ENCODE measurements around the gene XAGE1B.
"Not testable (repeated sequence)": the region's sequence is repeated elsewhere in the genome, so short reads cannot be mapped to it uniquely, and the experiment has no call there.

XAGE1B gene, protein sequence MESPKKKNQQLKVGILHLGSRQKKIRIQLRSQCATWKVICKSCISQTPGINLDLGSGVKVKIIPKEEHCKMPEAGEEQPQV

GRCh38 chrX:52516987-52517325 lies at the start of gene XAGE1B:
TSS of gene XAGE1B (minus strand) at chrX:52517063. CDS start at chrX:52515527, 1,536 bp downstream.
- not testable (repeated sequence) for DNase-seq (ENCODE audit: low read depth)

DNA sequence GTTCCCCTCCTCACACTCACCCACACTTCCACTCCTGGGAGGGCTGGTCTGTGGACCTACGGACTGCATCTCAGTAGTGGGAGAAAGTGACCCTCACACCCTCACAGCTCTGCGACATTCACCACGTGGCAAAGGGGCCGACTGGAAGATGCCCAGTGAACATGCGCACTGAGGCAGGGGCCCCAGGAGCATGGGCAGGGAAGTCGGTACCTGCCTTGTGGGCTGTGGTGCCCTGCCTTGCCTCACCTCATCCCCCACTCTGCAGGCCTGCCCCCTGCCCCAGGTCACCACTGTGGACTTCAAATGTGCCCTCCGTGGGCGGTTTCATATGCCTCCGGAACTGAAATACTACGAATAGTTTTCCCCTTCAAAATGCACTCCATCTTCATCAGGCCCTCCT lies 46.2 kb upstream of the XAGE1B start:
- DNase-seq (ENCODE audit: low read depth), result no peak

DNA sequence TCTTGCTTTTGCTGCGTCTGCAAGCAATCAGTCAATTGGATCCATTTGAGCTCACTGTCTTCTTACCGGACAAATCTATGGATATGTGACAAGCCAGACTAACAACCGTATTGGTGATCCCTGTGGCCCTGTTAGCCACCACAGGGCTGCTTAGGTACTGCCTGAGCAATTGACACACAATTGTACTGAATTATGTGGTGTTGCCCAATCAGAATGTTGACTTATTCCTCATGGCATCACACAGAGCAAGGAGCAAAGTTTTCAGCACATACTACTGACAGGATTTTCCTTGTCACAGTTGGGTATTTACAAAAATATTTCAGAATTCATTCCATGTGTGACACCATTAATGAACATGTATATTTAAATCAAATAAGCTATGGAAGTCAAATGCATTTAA lies 41.3 kb upstream of the XAGE1B start:
- no peak for DNase-seq (ENCODE audit: low read depth)

DNA sequence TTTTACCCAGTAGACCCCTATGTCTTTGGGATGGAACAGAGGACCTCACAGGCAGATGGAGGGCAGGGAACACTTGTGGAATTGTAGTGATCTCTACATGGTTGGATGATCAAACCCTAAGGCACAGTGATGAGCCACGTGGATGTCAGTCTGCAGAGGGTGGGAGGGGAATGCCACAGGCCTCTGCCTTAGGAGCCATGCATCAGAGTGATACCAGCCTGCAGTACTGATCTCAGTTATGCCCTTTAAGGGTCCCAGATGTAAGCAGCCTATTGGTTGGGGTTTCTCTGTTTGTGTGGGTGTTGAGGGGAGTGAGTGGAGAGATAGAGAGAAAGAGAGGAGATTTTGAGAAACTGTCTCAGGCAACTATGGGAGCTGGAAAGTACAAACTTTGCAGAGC lies 39.9 kb upstream of the XAGE1B start:
- DNase-seq (ENCODE audit: low read depth), result no peak

GRCh38 chrX:52553995-52554642 lies 37.3 kb upstream of the XAGE1B start:
- DNase-seq (ENCODE audit: low read depth), result no peak

DNA sequence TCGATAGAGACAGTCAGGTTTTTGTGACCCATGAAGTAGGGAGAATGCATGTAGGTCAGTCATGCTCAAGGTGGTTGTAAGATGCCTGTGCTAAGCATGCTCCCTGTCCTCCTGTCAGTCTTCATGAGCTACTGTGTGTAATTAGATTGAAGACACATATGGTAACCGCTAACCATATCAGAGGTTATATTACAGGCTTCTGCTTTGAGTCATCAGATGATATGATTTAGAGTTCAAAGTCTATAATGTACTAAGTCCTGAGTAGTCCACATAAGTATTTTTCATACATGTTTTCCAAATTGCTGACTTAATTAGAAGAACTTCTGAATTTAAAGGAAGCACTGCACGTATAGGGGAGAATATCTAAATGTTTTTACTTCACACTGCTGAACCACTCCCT lies 31.9 kb upstream of the XAGE1B start:
- DNase-seq (ENCODE audit: low read depth), result not testable (repeated sequence)

DNA sequence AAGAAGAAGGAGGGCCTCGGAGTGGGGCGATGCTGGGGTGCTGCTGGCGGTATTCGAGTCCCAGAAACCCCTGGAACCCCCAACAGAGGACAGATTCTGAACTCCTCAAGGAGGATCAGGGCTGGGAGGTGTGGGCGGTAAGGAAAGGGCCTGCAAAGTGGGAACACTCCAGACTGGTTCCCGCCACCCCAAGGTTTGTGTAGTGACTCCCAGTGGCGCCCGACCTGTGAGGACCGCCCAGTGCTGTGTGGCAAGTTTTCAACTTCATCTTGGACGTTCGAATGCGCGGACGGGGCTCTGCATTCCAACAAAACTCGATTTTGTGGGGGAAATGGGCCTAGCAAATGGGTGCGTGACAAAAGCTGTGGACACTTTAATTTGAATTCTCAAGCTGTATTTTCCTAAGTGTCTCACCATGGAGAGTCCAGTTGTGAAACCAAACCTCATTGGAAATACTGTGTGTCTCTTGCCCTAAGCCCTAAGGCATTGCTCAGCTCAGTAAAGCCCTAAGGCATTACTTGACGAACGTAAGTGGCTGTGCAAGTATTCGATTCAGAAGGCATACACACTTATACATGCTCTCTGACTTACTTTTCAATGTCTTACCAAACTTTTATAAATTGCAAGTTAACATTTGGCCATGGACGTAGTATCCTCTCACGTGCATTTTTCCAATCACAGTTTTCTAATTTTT lies 27.4 kb upstream of the XAGE1B start:
- no peak for DNase-seq (ENCODE audit: low read depth)

GRCh38 chrX:52542311-52542710 lies 25.4 kb upstream of the XAGE1B start:
- DNase-seq (ENCODE audit: low read depth), result no peak

- not testable (repeated sequence) for DNase-seq (ENCODE audit: low read depth)
Measured at GRCh38 chrX:52541051-52541450, 24.2 kb upstream of the XAGE1B start.

- not testable (repeated sequence) for DNase-seq (ENCODE audit: low read depth)
Measured at GRCh38 chrX:52516110-52516986, 515 bp downstream of the XAGE1B start.

DNA sequence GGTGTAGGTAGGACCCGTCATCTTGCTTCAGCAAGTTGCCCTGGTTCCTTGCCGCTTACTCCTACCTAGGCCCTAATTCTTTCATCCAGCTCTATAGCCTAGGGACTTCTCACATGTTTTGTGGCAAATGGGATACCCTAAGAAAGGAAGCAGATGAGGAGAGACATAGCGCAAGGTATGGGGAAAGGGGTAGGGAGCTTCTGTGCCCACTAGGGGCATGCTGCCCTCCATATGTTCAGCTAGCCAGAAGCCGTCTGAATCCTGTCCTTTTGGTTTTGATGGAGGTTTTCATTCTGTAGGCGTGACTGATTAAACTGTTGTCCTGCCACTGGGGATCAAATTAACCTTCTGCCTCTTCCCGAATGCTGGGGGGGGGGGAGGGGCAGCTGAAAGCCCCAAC lies 5.7 kb downstream of the XAGE1B start:
- DNase-seq (ENCODE audit: low read depth), result not testable (repeated sequence)

- DNase-seq (ENCODE audit: low read depth), result no peak
Measured at GRCh38 chrX:52509916-52510315, 6.9 kb downstream of the XAGE1B start.

DNA sequence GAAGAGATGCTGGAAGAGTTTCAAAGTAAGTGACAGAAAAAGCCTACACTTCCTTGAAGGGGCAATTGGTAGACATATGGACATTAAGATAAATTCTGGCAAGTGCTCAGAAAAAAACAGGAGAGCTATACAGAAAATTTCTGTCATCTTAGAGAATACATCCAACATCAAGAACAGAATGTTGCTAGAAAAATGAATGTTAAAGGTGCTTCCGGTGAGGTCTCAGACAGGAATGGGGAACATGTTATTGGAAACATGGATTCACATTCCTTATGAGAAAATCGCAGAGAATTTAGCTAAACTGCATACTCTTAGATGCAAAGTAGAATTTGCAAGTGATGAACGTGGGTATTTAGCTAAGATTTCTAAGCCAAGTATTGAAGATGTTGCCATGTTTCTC lies 9.5 kb downstream of the XAGE1B start:
- DNase-seq (ENCODE audit: low read depth), result no peak

GRCh38 chrX:52504551-52504950 lies 12.3 kb downstream of the XAGE1B start:
- DNase-seq (ENCODE audit: low read depth), result no peak

- not testable (repeated sequence) for DNase-seq (ENCODE audit: low read depth)
Measured at GRCh38 chrX:52501362-52501761, 15.5 kb downstream of the XAGE1B start.

DNA sequence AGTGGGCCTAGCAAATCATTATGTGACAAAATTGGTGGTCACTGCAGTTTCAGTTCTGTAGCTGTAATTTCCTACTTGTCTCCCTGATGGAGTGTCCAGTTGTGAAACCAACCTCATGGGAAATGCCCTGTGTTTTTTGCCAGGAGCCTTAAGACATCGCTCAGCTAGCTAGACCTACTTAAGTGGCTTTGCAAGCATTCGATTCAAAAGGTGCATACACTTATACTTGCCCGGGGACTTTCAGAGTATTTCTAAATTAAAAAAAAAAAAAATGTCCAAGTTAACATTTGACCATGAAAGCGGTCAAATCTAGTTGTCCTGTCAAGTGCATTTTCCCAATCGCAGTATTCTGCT lies 20.5 kb downstream of the XAGE1B start:
- not testable (repeated sequence) for DNase-seq (ENCODE audit: low read depth)

GRCh38 chrX:52495545-52496418 lies 21.1 kb downstream of the XAGE1B start, which contains the start of gene XAGE1A:
TSS of gene XAGE1A (plus strand) at chrX:52495808. CDS start at chrX:52497362, 1,554 bp downstream.
- not testable (repeated sequence) for DNase-seq (ENCODE audit: low read depth)

GRCh38 chrX:52471301-52471700 lies 45.6 kb downstream of the XAGE1B start:
- not testable (repeated sequence) for DNase-seq (ENCODE audit: low read depth)
